ENCODE results near the gene RERE.

DNA sequence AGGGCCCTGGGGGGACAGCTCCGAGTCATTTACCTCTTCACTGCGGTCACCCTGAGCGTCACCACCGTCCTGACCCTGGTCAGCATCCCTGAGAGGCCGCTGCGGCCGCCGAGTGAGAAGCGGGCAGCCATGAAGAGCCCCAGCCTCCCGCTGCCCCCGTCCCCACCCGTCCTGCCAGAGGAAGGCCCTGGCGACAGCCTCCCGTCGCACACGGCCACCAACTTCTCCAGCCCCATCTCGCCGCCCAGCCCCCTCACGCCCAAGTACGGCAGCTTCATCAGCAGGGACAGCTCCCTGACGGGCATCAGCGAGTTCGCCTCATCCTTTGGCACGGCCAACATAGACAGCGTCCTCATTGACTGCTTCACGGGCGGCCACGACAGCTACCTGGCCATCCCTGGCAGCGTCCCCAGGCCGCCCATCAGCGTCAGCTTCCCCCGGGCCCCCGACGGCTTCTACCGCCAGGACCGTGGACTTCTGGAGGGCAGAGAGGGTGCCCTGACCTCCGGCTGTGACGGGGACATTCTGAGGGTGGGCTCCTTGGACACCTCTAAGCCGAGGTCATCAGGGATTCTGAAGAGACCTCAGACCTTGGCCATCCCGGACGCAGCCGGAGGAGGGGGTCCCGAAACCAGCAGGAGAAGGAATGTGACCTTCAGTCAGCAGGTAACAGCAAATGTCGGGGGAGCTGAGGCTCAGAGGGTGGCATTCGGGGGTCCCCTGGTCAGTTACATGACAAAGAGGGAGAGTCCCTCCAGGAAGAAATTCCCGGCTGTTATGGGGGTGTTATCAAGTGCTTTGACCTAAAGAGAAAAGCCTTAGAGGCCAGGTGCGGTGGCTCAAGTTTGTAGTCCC lies 486.9 kb downstream of the RERE start:
- TF ChIP-seq, protein P1, sequence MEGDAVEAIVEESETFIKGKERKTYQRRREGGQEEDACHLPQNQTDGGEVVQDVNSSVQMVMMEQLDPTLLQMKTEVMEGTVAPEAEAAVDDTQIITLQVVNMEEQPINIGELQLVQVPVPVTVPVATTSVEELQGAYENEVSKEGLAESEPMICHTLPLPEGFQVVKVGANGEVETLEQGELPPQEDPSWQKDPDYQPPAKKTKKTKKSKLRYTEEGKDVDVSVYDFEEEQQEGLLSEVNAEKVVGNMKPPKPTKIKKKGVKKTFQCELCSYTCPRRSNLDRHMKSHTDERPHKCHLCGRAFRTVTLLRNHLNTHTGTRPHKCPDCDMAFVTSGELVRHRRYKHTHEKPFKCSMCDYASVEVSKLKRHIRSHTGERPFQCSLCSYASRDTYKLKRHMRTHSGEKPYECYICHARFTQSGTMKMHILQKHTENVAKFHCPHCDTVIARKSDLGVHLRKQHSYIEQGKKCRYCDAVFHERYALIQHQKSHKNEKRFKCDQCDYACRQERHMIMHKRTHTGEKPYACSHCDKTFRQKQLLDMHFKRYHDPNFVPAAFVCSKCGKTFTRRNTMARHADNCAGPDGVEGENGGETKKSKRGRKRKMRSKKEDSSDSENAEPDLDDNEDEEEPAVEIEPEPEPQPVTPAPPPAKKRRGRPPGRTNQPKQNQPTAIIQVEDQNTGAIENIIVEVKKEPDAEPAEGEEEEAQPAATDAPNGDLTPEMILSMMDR (IDR thresholded peaks at IDR 0.05), result no peak
- TF ChIP-seq POLR2AphosphoS5 (IDR thresholded peaks at IDR 0.05), result no peak
